Mesendoderm (in vitro differentiated cells): ENCODE results near the gene SERPINA12.

Experiments used
- DNase-seq: peaks from one replicate; pipeline ENCODE4 v3.0.0; 2013
- H2AK5ac ChIP-seq: 2 replicates; pipeline ENCODE4 v1.6.1; 2013; ENCODE audit warnings: low read length, inconsistent platforms
- H2BK120ac ChIP-seq: 2 replicates; pipeline ENCODE4 v1.6.1; 2013; ENCODE audit warnings: low read depth, mild to moderate bottlenecking, low read length, moderate library complexity, mixed read lengths
- H2BK15ac ChIP-seq: replicated peaks from 2 replicates; pipeline ENCODE4 v1.6.1; 2013; ENCODE audit warnings: low read depth, mild to moderate bottlenecking, moderate library complexity
- H2BK5ac ChIP-seq: 2 replicates; pipeline ENCODE4 v1.6.1; 2013; ENCODE audit warnings: low read length, inconsistent platforms
- H3K18ac ChIP-seq: 2 replicates; pipeline ENCODE4 v1.6.1; 2013; ENCODE audit warnings: mild to moderate bottlenecking, low read length, mixed read lengths
- H3K23ac ChIP-seq: one replicate; pipeline ENCODE4 v1.6.1; 2013; ENCODE audit warnings: low read length
- H3K27ac ChIP-seq: 2 replicates; pipeline ENCODE4 v1.5.1; 2013; ENCODE audit warnings: low read depth, mild to moderate bottlenecking, inconsistent platforms, low read length, moderate library complexity
- H3K27me3 ChIP-seq: 2 replicates; pipeline ENCODE4 v1.6.1; 2013; ENCODE audit warnings: low read length, control low read depth, mild to moderate bottlenecking, inconsistent platforms; ENCODE audit not compliant: insufficient read depth, poor library complexity
- H3K36me3 ChIP-seq: 2 replicates; pipeline ENCODE4 v1.6.1; 2013; ENCODE audit warnings: low read length, inconsistent platforms; ENCODE audit not compliant: control insufficient read depth, insufficient read depth
- H3K4ac ChIP-seq: one replicate; pipeline ENCODE4 v1.6.1; 2013; ENCODE audit warnings: low read depth, mild to moderate bottlenecking, low read length, moderate library complexity
- H3K4me1 ChIP-seq: 2 replicates; pipeline ENCODE4 v1.6.1; 2013; ENCODE audit warnings: low read depth, low read length, inconsistent platforms; ENCODE audit not compliant: control insufficient read depth
- H3K4me2 ChIP-seq: 2 replicates; pipeline ENCODE4 v1.6.1; 2013; ENCODE audit warnings: low read length
- H3K4me3 ChIP-seq: 2 replicates; pipeline ENCODE4 v1.5.1; 2013; ENCODE audit warnings: mild to moderate bottlenecking, low read length
- H3K56ac ChIP-seq: one replicate; pipeline ENCODE4 v1.6.1; 2013; ENCODE audit warnings: low read length
- H3K79me1 ChIP-seq: 2 replicates; pipeline ENCODE4 v1.6.1; 2013; ENCODE audit warnings: low read length, inconsistent platforms
- H3K79me2 ChIP-seq: 2 replicates; pipeline ENCODE4 v1.6.1; 2013; ENCODE audit warnings: mild to moderate bottlenecking, low read length; ENCODE audit not compliant: control insufficient read depth, insufficient read depth
- H3K9ac ChIP-seq: 2 replicates; pipeline ENCODE4 v1.6.1; 2013; ENCODE audit warnings: low read length, inconsistent platforms
- H4K5ac ChIP-seq: one replicate; pipeline ENCODE4 v1.6.1; 2013; ENCODE audit warnings: low read length
- H4K8ac ChIP-seq: one replicate; pipeline ENCODE4 v1.6.1; 2013; ENCODE audit warnings: low read depth, mild to moderate bottlenecking, control low read depth, low read length, moderate library complexity
- WGBS: extraction: QIAGEN DNeasy Blood & Tissue Kit; methylation state at CpG from one replicate; pipeline ENCODE4 v1.1.7; 2013; ENCODE audit warnings: low lambda C conversion rate, missing lambda C conversion rate; ENCODE audit not compliant: insufficient coverage; ENCODE audit errors: extremely low coverage; 5-methylcytosine and 5-hydroxymethylcytosine counted together

Gene SERPINA12

DNA sequence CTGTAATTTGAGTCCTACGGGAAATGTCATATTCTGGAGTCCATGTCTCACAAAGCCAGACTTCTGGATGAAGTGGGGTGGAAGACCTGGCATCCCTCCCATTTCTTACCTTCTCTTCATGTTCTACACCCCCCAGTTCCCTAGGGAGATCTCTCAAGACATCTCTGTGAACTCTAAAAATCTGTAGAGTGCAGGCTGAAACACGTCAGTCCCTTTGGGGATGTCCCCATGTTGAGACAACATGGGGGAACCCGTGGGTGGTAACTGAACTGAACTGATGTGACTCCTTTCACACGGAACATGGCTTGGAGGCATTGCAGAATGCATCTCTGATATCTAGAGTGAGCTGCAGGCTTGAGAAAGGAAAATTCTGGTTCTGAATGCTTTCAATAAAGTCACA is 15.2 kb downstream of the SERPINA12 start:
- H2BK120ac ChIP-seq: no peak overlapping the region

DNA sequence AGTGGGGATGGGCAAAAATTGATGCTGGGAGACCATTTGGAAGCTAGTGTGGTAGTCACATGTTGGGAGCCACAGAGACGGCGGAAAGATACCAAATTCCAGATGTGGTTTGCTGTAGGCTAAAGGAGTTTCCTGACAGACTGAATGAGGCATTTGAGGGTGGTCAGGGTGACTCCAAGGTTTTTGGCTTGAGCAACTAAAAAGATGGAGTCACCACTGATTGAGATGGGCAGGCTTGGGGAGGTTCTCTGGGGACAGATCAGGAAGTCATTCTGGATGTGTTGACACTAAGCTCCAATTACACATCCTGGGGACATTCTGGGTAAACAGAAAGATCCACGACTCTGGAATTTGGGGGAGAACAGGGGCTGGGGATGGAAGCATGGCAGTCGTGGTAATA is 17.8 kb downstream of the SERPINA12 start:
- Histone ChIP-seq H3K9ac (no peak overlapping the region), H3K4me2 (no peak overlapping the region), H2BK15ac (no peak overlapping the region), H3K79me1 (no peaks in the 10 kb centered on the region), H3K23ac (no peak overlapping the region), H3K4ac (no peak overlapping the region), H2BK120ac (no peak overlapping the region), H3K27me3 (no peaks in the 10 kb centered on the region), H3K4me3 (no peak overlapping the region), H2AK5ac (no peak overlapping the region), H4K5ac (no peak overlapping the region), H3K79me2 (no peaks in the 10 kb centered on the region), H3K27ac (no peak overlapping the region), H3K36me3 (no peaks in the 10 kb centered on the region), H3K4me1 (no peaks in the 10 kb centered on the region), H3K18ac (no peak overlapping the region), H3K56ac (no peak overlapping the region), H4K8ac (no peak overlapping the region), H2BK5ac (no peak overlapping the region)
- DNase-seq: no peak
- no CpG with 5 or more reads among the region's 4 CpGs for WGBS

More for the DNA sequence above, 15.2 kb downstream of the SERPINA12 start:
- Histone ChIP-seq H2AK5ac (no peak overlapping the region), H3K4me1 (no peaks in the 10 kb centered on the region), H4K5ac (no peak overlapping the region), H3K9ac (no peak overlapping the region), H3K79me1 (no peaks in the 10 kb centered on the region), H3K27me3 (no peaks in the 10 kb centered on the region), H3K79me2 (no peaks in the 10 kb centered on the region), H4K8ac (no peak overlapping the region), H3K4ac (no peak overlapping the region), H3K4me2 (no peak overlapping the region), H2BK5ac (no peak overlapping the region), H3K4me3 (no peak overlapping the region), H3K36me3 (no peaks in the 10 kb centered on the region), H3K56ac (no peak overlapping the region), H3K23ac (no peak overlapping the region), H3K18ac (no peak overlapping the region), H2BK15ac (no peak overlapping the region), H3K27ac (no peak overlapping the region)
- no peak for DNase-seq
- no CpG with 5 or more reads among the region's 4 CpGs for WGBS

DNA sequence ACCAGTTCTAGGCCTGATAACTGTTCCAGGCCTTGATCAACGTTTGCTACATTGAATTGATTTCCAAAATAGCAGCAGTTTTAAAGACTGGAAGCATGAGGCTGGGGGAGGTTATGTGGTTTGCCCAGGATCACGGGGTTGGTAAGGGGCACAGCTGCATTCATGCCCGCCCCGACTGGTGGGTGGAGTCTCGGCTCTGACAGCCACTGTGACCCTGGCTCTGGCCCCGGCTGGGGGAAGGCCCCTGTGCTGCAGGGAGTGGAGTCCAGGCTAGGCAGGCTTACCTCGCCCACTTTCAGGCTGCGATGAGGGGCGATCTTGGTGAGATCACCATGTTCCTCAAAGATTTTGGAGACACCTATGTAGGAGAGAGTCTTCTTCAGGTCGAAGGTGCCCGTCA is 19.9 kb downstream of the SERPINA12 start:
- H4K5ac ChIP-seq: no peak overlapping the region
- no peak overlapping the region for H2BK120ac ChIP-seq
- H3K36me3 ChIP-seq: no peaks in the 10 kb centered on the region
- H3K9ac ChIP-seq: no peak overlapping the region
- H3K4me1 ChIP-seq: peaks cover 2% of the 10 kb centered on the region
- DNase-seq: no peak
- H3K27ac ChIP-seq: no peak overlapping the region
- H3K79me2 ChIP-seq: no peaks in the 10 kb centered on the region
- no peak overlapping the region for H2BK15ac ChIP-seq
- no peaks in the 10 kb centered on the region for H3K79me1 ChIP-seq
- H3K4me3 ChIP-seq: no peak overlapping the region
- WGBS: no CpG with 5 or more reads among the region's 11 CpGs
- H2AK5ac ChIP-seq: no peak overlapping the region
- H3K27me3 ChIP-seq: no peaks in the 10 kb centered on the region
- no peak overlapping the region for H3K18ac ChIP-seq
- H3K23ac ChIP-seq: no peak overlapping the region
- H2BK5ac ChIP-seq: no peak overlapping the region
- no peak overlapping the region for H4K8ac ChIP-seq
- no peak overlapping the region for H3K56ac ChIP-seq
- no peak overlapping the region for H3K4me2 ChIP-seq
- no peak overlapping the region for H3K4ac ChIP-seq

- Histone ChIP-seq H2BK15ac (no peak overlapping the region), H3K56ac (peak overlapping the region; percentile 79), H3K79me2 (no peaks in the 10 kb centered on the region), H2BK5ac (no peak overlapping the region), H3K27ac (no peak overlapping the region), H3K79me1 (no peaks in the 10 kb centered on the region), H3K23ac (no peak overlapping the region), H3K4me1 (peaks cover 2% of the 10 kb centered on the region), H3K4ac (no peak overlapping the region), H3K27me3 (no peaks in the 10 kb centered on the region), H2AK5ac (no peak overlapping the region), H3K9ac (peak overlapping the region; percentile 46), H3K18ac (no peak overlapping the region), H3K4me2 (peak overlapping the region; percentile 28), H4K8ac (no peak overlapping the region), H3K36me3 (no peaks in the 10 kb centered on the region), H2BK120ac (no peak overlapping the region), H3K4me3 (no peak overlapping the region), H4K5ac (no peak overlapping the region)
- no CpG with 5 or more reads among the region's 5 CpGs for WGBS
- DNase-seq: no peak
Observed at GRCh38 chr14:94486883-94487282, 22.4 kb downstream of the SERPINA12 start.

DNA sequence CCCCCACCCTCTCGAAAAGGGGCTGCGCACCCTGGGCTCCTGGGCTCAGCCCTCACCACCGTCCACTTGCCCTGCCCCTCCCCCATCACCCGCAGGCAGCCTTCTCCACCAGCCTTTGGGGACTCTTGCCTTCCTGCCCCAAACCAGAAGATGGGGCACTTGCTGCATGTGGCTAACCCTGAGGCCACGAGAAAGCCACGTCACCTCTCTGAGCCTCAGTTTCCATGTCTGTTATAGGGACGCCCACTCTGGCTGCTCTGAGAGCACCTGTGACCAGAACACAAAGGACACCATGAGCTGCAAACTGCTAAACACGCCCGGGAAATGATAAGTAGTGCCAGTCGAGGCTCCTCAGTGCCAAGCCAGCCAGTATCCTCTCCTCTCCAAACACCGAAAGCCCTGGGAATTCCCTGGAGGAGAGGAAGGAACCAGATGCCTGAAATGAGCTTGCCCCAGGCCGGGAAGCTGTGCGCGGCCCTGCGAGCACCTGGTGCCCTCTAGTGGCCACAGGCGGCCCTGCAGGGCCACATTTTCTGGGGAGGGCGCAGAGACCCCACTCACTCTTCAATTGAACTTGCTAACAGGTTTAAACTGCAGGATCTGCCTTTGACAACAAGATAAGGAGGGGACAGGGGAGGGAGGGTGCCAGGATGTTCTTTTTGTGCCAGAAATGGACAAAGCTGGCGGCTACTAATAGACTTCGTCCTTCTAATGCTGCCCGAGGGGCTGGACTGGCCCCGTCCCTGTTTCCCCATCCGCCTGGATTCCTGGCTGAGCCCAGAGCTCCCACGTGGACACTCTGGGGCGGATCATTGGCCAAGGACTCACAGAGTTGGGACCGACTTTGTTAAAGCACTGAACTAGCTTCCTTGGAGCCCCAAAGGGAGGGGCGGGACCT is 23.1 kb downstream of the SERPINA12 start:
- Histone ChIP-seq H2BK5ac (no peak overlapping the region), H3K27me3 (no peaks in the 10 kb centered on the region), H3K18ac (no peak overlapping the region), H3K4me3 (peak overlapping the region; percentile 46), H2AK5ac (no peak overlapping the region), H3K4me1 (peaks cover 2% of the 10 kb centered on the region), H3K23ac (no peak overlapping the region), H3K56ac (peak overlapping the region; percentile 90), H2BK120ac (no peak overlapping the region), H3K79me1 (no peaks in the 10 kb centered on the region), H4K8ac (no peak overlapping the region), H3K79me2 (no peaks in the 10 kb centered on the region), H3K4me2 (peak overlapping the region; percentile 97), H2BK15ac (no peak overlapping the region), H3K9ac (peak overlapping the region; percentile 78), H3K36me3 (no peaks in the 10 kb centered on the region), H3K27ac (no peak overlapping the region), H4K5ac (no peak overlapping the region), H3K4ac (no peak overlapping the region)
- WGBS: no CpG with 5 or more reads among the region's 26 CpGs
- DNase-seq: peak; percentile 96
